Measurements from ENCODE around the gene TCF7L2.

TCF7L2 gene

GRCh38 chr10:112949875-112950507 is at the start of gene TCF7L2:
Gene TCF7L2 (plus strand): TSS chr10:112950247. CDS start chr10:112950757, 510 bp downstream.
- DNase-seq (ENCODE audit: low read depth), result peak; percentile 35

- DNase-seq (ENCODE audit: low read depth), result no peak
Observed at GRCh38 chr10:112902730-112903129, 47.3 kb upstream of the TCF7L2 start.

GRCh38 chr10:112904000-112904399 is 46.0 kb upstream of the TCF7L2 start:
- DNase-seq (ENCODE audit: low read depth), result no peak

- no peak for DNase-seq (ENCODE audit: low read depth)
Observed at GRCh38 chr10:112906945-112907344, 43.1 kb upstream of the TCF7L2 start.

- DNase-seq (ENCODE audit: low read depth), result no peak
Observed at GRCh38 chr10:112907893-112908292, 42.2 kb upstream of the TCF7L2 start.

- DNase-seq (ENCODE audit: low read depth), result no peak
Observed at GRCh38 chr10:112911206-112911605, 38.8 kb upstream of the TCF7L2 start.

- DNase-seq (ENCODE audit: low read depth), result no peak
Observed at GRCh38 chr10:112912410-112912928, 37.6 kb upstream of the TCF7L2 start.

GRCh38 chr10:112913255-112913654 is 36.8 kb upstream of the TCF7L2 start:
- no peak for DNase-seq (ENCODE audit: low read depth)

- DNase-seq (ENCODE audit: low read depth), result no peak
Observed at GRCh38 chr10:112913661-112914287, 36.3 kb upstream of the TCF7L2 start.

- no peak for DNase-seq (ENCODE audit: low read depth)
Observed at GRCh38 chr10:112914288-112914952, 35.6 kb upstream of the TCF7L2 start.

GRCh38 chr10:112915590-112916572 is 34.2 kb upstream of the TCF7L2 start:
- DNase-seq (ENCODE audit: low read depth), result no peak

GRCh38 chr10:112917681-112918080 is 32.4 kb upstream of the TCF7L2 start:
- no peak for DNase-seq (ENCODE audit: low read depth)

- no peak for DNase-seq (ENCODE audit: low read depth)
Observed at GRCh38 chr10:112918771-112919170, 31.3 kb upstream of the TCF7L2 start.

- no peak for DNase-seq (ENCODE audit: low read depth)
Observed at GRCh38 chr10:112919721-112920120, 30.3 kb upstream of the TCF7L2 start.

GRCh38 chr10:112926906-112927688 is 22.9 kb upstream of the TCF7L2 start:
- DNase-seq (ENCODE audit: low read depth), result no peak

GRCh38 chr10:112927980-112928379 is 22.1 kb upstream of the TCF7L2 start:
- DNase-seq (ENCODE audit: low read depth), result no peak

GRCh38 chr10:112932658-112933057 is 17.4 kb upstream of the TCF7L2 start:
- no peak for DNase-seq (ENCODE audit: low read depth)

GRCh38 chr10:112934193-112934592 is 15.9 kb upstream of the TCF7L2 start:
- DNase-seq (ENCODE audit: low read depth), result no peak

- DNase-seq (ENCODE audit: low read depth), result no peak
Observed at GRCh38 chr10:112938808-112939482, 11.1 kb upstream of the TCF7L2 start.

- DNase-seq (ENCODE audit: low read depth), result no peak
Observed at GRCh38 chr10:112945811-112946210, 4.2 kb upstream of the TCF7L2 start.

- no peak for DNase-seq (ENCODE audit: low read depth)
Observed at GRCh38 chr10:112946649-112947048, 3.4 kb upstream of the TCF7L2 start.

Measured in activated T-cell treated with anti-CD3 and anti-CD28 coated beads for 24 hours (primary cell).